GM20431 (cell line): ENCODE results near the gene RAPGEF1.
"Not testable (repeated sequence)": the region's sequence is repeated elsewhere in the genome, so short reads cannot be mapped to it uniquely, and the experiment has no call there.

Experiments used
- in situ Hi-C: fragments of 300-500 bp; cut with MseI, MboI; formaldehyde crosslinking; loops from one replicate; pipeline ENCODE4 v1.15.0; 2020; ENCODE audit warnings: low sequenced_read_pairs; ENCODE audit not compliant: unreplicated experiment

The RAPGEF1 gene

GRCh38 chr9:131709771-131710431 is 30.0 kb downstream of the RAPGEF1 start:
- in situ Hi-C loops: no loop called here

GRCh38 chr9:131709010-131709770 is 30.7 kb downstream of the RAPGEF1 start:
- in situ Hi-C loops: not testable (repeated sequence)

- in situ Hi-C loops: no loop called here
These were observed 31.5 kb downstream of the RAPGEF1 start for GRCh38 chr9:131708226-131709002.

- in situ Hi-C loops: no loop called here
These were observed 32.1 kb downstream of the RAPGEF1 start for GRCh38 chr9:131707733-131708157.

GRCh38 chr9:131707050-131707449 is 32.8 kb downstream of the RAPGEF1 start:
- in situ Hi-C loops: no loop called here

- in situ Hi-C loops: no loop called here
These were observed 33.3 kb downstream of the RAPGEF1 start for GRCh38 chr9:131706608-131706970.

- in situ Hi-C loops: no loop called here
These were observed 34.9 kb downstream of the RAPGEF1 start for GRCh38 chr9:131704988-131705387.

GRCh38 chr9:131704141-131704983 is 35.5 kb downstream of the RAPGEF1 start:
- in situ Hi-C loops: no loop called here

- in situ Hi-C loops: no loop called here
These were observed 36.2 kb downstream of the RAPGEF1 start for GRCh38 chr9:131703697-131704096.

- in situ Hi-C loops: no loop called here
These were observed 37.0 kb downstream of the RAPGEF1 start for GRCh38 chr9:131702911-131703310.

GRCh38 chr9:131701789-131702337 is 38.0 kb downstream of the RAPGEF1 start:
- in situ Hi-C loops: no loop called here

GRCh38 chr9:131701436-131701781 is 38.5 kb downstream of the RAPGEF1 start:
- in situ Hi-C loops: no loop called here

- in situ Hi-C loops: no loop called here
These were observed 39.0 kb downstream of the RAPGEF1 start for GRCh38 chr9:131700765-131701435.

- in situ Hi-C loops: no loop called here
These were observed 39.8 kb downstream of the RAPGEF1 start for GRCh38 chr9:131700076-131700475.

- in situ Hi-C loops: no loop called here
These were observed 41.3 kb downstream of the RAPGEF1 start for GRCh38 chr9:131698618-131698985.

- in situ Hi-C loops: no loop called here
These were observed 41.8 kb downstream of the RAPGEF1 start for GRCh38 chr9:131697908-131698617.

- in situ Hi-C loops: no loop called here
These were observed 42.8 kb downstream of the RAPGEF1 start for GRCh38 chr9:131697097-131697496.

- in situ Hi-C loops: no loop called here
These were observed 43.9 kb downstream of the RAPGEF1 start for GRCh38 chr9:131695836-131696460.
